Stimulated activated CD4-positive, alpha-beta T cell treated with anti-CD3 and anti-CD28 coated beads, TNF-alpha, amount 100 ng/mL, for 48 hours (primary cell): ENCODE measurements around the gene IQCK.

ENCODE experiments used
- DNase-seq, 3 donors: peaks; one replicate each; pipeline ENCODE4 v3.0.0-alpha.2; 2020; ENCODE audit warnings: low read depth in 3 of 3

IQCK gene

GRCh38 chr16:19884611-19885450 is 166.8 kb downstream of the IQCK start, which contains the start of gene GPRC5B:
TSS of gene GPRC5B (minus strand) at chr16:19884848. CDS start at chr16:19872845, 12,003 bp downstream.
- no peak for DNase-seq

- no peak for DNase-seq
Observed at GRCh38 chr16:19885451-19886072, 167.5 kb downstream of the IQCK start.

GRCh38 chr16:19886073-19886941 is 168.2 kb downstream of the IQCK start:
- DNase-seq = peak; percentile 70 to 77 (median 71)

- DNase-seq = no peak
Observed at GRCh38 chr16:19888834-19889233, 170.8 kb downstream of the IQCK start.

DNA sequence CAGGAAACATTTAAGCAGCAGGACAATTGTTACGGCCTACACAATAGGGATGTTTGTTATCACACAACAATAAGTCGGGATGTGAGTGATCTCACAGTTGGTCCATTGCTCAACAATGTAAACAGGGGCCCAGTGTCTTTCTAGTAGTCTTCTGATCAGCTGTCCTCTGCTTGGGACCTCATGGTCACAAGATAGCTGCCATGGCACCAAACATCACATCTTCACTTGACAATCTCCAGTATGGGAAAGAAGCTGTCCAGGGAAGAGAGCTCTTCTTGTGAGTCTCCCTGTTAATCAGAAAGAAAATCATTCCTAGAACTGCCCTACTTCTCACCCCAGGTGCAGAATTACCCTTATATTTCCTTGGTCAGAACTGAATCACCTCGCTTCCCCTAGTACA is 172.8 kb downstream of the IQCK start:
- DNase-seq = no peak

DNA sequence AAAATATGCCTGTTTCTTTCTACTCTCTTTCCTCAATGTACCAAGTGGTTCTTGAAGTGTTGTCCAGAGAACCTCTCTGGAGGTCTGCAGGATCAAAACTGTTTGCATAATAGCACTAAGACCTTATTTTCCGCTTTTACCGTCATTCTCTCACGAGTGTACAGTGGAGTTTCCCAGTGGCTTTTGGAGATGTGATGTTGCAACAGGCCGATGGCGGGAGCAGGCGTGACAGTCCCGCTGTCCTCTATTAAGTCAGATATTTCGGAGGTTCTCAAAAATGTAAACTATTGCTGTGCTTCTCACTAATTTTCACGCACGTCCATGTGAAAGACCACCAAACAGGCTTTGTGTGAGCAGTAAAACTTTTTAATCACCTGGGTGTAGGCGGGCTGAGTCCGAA is 174.8 kb downstream of the IQCK start:
- no peak for DNase-seq

DNA sequence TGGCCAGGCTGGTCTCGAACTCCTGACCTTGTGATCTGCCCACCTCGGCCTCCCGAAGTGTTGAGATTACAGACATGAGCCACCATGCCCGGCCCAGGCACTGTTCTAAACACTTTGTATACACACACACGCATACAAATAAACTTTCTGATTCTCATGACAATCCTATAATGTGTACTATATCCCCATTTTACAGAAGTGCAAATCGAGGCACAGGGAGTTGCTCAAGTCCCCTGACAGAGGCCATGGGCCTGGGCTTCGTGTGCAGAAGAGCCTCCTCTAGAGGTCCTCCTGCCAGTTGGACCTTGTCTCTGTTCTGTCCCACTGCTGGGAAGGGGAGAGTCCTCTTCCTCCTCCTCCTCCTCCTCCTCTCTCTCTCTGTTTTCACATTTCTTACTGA is 176.5 kb downstream of the IQCK start:
- DNase-seq = no peak

- no peak for DNase-seq
Observed at GRCh38 chr16:19896951-19897350, 178.9 kb downstream of the IQCK start.

- DNase-seq = no peak
Observed at GRCh38 chr16:19898166-19898565, 180.1 kb downstream of the IQCK start.

- DNase-seq = peak in 1 of 3 donors; percentile 31
Observed at GRCh38 chr16:19898924-19899604, 181.0 kb downstream of the IQCK start.

DNA sequence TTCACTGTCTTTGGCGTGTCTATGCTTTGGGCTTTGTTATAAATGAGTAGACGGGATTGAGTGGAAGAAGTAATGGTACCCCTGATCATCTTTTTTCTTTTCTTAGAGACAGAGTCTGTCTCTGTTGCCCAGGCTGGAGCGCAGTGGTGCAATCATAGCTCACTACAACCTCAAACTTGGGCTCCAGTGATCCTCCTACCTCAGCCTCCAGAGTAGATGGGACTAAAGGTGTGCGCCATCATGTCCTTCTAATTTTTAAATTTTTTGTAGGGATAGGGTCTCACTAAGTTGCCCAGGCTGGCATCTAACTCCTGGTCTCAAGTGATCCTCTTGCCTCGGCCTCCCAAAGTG is 181.5 kb downstream of the IQCK start:
- DNase-seq = no peak

DNA sequence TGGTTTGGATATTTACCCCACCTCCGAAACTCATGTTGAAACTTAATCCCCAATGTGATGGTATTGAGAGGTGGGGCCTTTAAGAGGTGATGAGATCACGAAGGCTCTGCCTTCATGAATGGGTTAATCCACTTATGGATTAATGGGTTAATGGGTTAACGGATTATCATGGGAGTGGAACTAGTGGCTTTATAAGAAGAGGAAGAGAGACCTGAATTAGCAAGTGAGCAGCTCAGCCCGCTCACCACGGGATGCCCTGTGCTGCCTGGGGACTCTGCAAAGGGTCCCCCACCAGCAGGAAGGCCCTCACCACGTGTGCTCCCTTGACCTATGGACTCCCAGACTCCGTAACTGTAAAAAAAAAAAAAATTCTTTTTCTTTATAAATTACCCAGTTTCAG is 183.1 kb downstream of the IQCK start:
- DNase-seq = no peak

DNA sequence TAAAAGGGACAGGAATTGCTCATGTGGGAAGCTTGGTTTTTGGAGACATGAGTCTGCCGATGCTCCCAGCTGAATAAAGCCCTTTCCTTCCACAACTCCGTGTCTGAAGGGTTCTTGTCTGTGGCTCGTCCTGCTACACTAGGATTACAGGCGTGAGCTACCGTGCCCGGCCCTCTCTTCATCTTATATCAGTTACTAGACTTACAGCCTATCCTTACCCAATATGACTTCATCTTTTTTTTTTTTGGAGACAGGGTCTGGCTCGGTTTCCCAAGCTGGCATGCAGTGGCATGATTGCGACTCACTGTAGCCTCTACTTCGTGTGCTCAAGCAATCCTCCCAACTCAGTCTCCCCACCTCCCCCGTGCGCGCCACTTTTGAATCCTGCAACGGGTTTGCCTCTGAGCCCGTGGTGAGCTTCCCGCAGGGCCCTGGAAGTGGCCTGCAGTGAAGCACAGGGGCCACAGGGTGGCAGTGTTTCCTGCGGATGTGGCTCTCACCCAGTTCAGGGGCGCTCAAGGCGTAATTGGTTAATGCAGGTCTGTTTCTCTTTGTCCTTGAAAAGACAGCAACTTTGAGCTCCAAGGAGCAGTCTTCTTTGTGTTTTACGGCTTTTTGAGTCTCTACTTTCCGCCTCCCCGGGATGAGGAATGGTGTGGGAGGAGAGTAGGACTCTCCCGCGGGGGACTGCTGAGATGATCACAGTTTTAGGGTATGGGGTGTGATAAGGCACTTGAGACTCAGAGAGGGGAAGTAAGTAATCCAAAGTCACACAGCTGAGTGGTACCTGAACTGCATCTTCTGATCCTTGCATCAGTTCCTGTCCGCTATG is 189.3 kb downstream of the IQCK start:
- peak; percentile 44 to 59 (median 49) for DNase-seq
